ENCODE data around the gene PCSK6.
A peak's percentile ranks its signal among the peaks of the same experiment; 100 is the strongest.
"Not testable (repeated sequence)": the region's sequence is repeated elsewhere in the genome, so short reads cannot be mapped to it uniquely, and the experiment has no call there.

The PCSK6 gene

GRCh38 chr15:101394654-101395053 is 94.9 kb downstream of the PCSK6 start:
- no peak for DNase-seq

GRCh38 chr15:101394056-101394630 is 95.4 kb downstream of the PCSK6 start:
- DNase-seq, result no peak

GRCh38 chr15:101393172-101393571 is 96.3 kb downstream of the PCSK6 start:
- no peak for DNase-seq

- no peak for DNase-seq
These were observed 97.4 kb downstream of the PCSK6 start for GRCh38 chr15:101391981-101392640.

- no peak for DNase-seq
These were observed 98.1 kb downstream of the PCSK6 start for GRCh38 chr15:101391431-101391830.

GRCh38 chr15:101390462-101390861 is 99.0 kb downstream of the PCSK6 start:
- no peak for DNase-seq

GRCh38 chr15:101390060-101390459 is 99.4 kb downstream of the PCSK6 start:
- DNase-seq, result no peak

GRCh38 chr15:101389362-101389761 is 100.1 kb downstream of the PCSK6 start:
- DNase-seq, result no peak

GRCh38 chr15:101388046-101388445 is 101.5 kb downstream of the PCSK6 start:
- DNase-seq, result no peak

- no peak for DNase-seq
These were observed 101.9 kb downstream of the PCSK6 start for GRCh38 chr15:101387574-101387973.

GRCh38 chr15:101386967-101387366 is 102.5 kb downstream of the PCSK6 start:
- no peak for DNase-seq

GRCh38 chr15:101386006-101386405 is 103.5 kb downstream of the PCSK6 start:
- no peak for DNase-seq

GRCh38 chr15:101384276-101384675 is 105.2 kb downstream of the PCSK6 start:
- DNase-seq, result no peak

- no peak for DNase-seq
These were observed 107.0 kb downstream of the PCSK6 start for GRCh38 chr15:101382544-101382943.

GRCh38 chr15:101381671-101382212 is 107.8 kb downstream of the PCSK6 start:
- DNase-seq, result no peak

GRCh38 chr15:101380146-101380545 is 109.4 kb downstream of the PCSK6 start:
- DNase-seq, result no peak

GRCh38 chr15:101379647-101380046 is 109.9 kb downstream of the PCSK6 start:
- no peak for DNase-seq

GRCh38 chr15:101378879-101379278 is 110.6 kb downstream of the PCSK6 start:
- DNase-seq, result no peak

- DNase-seq, result peak in 1 of 2 experiments; percentile 7
These were observed 111.2 kb downstream of the PCSK6 start for GRCh38 chr15:101378171-101378755.

GRCh38 chr15:101376615-101377395 is 112.7 kb downstream of the PCSK6 start:
- DNase-seq, result no peak

- not testable (repeated sequence) for DNase-seq
These were observed 114.5 kb downstream of the PCSK6 start for GRCh38 chr15:101375006-101375405.

- no peak for DNase-seq
These were observed 115.2 kb downstream of the PCSK6 start for GRCh38 chr15:101374326-101374725.

GRCh38 chr15:101373577-101373976 is 115.9 kb downstream of the PCSK6 start:
- no peak for DNase-seq

Measured in NCI-H2081 (cell line).